PC-3 (cell line): ENCODE data around the gene CD80.

Experiments used
- EZH2 ChIP-seq: fragments of 300-600 bp; sonication (generic); IDR thresholded peaks from one replicate; pipeline ENCODE4 v1.6.1; 2017; ENCODE audit warnings: antibody characterized with exemption, mild to moderate bottlenecking, low read length; ENCODE audit not compliant: unreplicated experiment
- EZH2phosphoT487 ChIP-seq: fragments of 300-600 bp; sonication (generic); IDR thresholded peaks from 2 replicates; pipeline ENCODE4 v1.6.1; 2018; ENCODE audit warnings: mild to moderate bottlenecking, antibody characterized with exemption, low read length, borderline replicate concordance
- TF ChIP-seq, protein P1 (sequence below): fragments of 300-600 bp; sonication (generic); conservative IDR thresholded peaks from 2 replicates; pipeline ENCODE4 v1.5.1; 2017; ENCODE audit warnings: antibody characterized with exemption, low read depth, mild to moderate bottlenecking, low read length

DNA sequence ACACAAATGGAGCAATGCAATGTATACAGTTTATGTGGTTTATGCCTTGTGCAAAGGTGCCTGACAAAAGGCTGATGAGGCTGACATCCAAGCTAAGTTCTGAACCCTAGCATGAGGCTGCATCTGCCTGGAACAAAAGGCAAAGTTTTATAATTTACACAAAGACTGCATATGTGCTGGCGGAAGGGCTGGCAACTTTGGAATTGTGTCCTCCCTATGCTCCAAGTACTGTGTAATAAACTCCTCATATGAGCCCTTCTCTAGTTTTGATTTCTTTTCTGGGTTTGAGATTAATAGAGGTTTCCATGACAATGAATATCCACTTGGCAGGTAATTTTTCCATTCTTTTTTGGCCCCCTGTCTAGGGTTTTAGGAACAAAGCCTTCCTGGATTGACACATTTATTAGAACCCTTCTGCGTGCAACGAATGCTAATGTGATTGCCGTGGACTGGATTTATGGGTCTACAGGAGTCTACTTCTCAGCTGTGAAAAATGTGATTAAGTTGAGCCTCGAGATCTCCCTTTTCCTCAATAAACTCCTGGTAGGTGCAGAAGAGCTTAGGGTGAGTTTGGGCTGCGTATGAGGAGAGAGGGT, 49.1 kb upstream of the CD80 start:
- TF ChIP-seq, protein P1, sequence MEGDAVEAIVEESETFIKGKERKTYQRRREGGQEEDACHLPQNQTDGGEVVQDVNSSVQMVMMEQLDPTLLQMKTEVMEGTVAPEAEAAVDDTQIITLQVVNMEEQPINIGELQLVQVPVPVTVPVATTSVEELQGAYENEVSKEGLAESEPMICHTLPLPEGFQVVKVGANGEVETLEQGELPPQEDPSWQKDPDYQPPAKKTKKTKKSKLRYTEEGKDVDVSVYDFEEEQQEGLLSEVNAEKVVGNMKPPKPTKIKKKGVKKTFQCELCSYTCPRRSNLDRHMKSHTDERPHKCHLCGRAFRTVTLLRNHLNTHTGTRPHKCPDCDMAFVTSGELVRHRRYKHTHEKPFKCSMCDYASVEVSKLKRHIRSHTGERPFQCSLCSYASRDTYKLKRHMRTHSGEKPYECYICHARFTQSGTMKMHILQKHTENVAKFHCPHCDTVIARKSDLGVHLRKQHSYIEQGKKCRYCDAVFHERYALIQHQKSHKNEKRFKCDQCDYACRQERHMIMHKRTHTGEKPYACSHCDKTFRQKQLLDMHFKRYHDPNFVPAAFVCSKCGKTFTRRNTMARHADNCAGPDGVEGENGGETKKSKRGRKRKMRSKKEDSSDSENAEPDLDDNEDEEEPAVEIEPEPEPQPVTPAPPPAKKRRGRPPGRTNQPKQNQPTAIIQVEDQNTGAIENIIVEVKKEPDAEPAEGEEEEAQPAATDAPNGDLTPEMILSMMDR: no peak
- TF ChIP-seq EZH2phosphoT487 (no peak), EZH2 (no peak)
